HFFc6 (cell line): Measurements from ENCODE around the gene HDAC9. TPM values are rescaled to one million over a fixed set of nuclear protein-coding genes. Genes with fewer than 3 reads are reported as not detected.

Experiments
- DNase-seq: peaks from one replicate; pipeline ENCODE4 v3.0.0-alpha.2; 2018
- H3K27ac Mint-ChIP-seq: 2 replicates; pipeline ENCODE4 v1.8.0; 2020; ENCODE audit warnings: mild to moderate bottlenecking, mixed read lengths
- H3K27me3 Mint-ChIP-seq: 2 replicates; pipeline ENCODE4 v1.8.0; 2021; ENCODE audit warnings: mild to moderate bottlenecking, moderate library complexity, mixed read lengths; ENCODE audit not compliant: insufficient read depth
- H3K36me3 Mint-ChIP-seq: 2 replicates; pipeline ENCODE4 v1.8.0; 2021; ENCODE audit warnings: low read depth, mixed read lengths
- H3K4me1 Mint-ChIP-seq: 2 replicates; pipeline ENCODE4 v1.8.0; 2020; ENCODE audit warnings: low read depth, mixed read lengths
- H3K4me3 Mint-ChIP-seq: 2 replicates; pipeline ENCODE4 v1.8.0; 2020; ENCODE audit warnings: mild to moderate bottlenecking, moderate library complexity, mixed read lengths
- H3K9me3 Mint-ChIP-seq: 2 replicates; pipeline ENCODE4 v1.8.0; 2020; ENCODE audit warnings: mild to moderate bottlenecking, mixed read lengths
- CTCF ChIP-seq: fragments of 200-600 bp; sonication (generic); IDR thresholded peaks from 2 replicates; pipeline ENCODE4 v1.5.0; 2021; ENCODE audit warnings: antibody characterized with exemption, mild to moderate bottlenecking
- total RNA-seq, 6 experiments: library from RNA; stranded (reverse); fragmentation: NEBNext Ultra II Directional; extraction: Animal tissue kit (Norgen Biotek cat#: 25700); gene quantifications; 2 replicates in 1 of 6; 3 replicates in 5 of 6; pipeline ENCODE4 v1.2.3, GENCODE V29; 2021

Gene HDAC9
- total RNA-seq, 6 experiments from 2014 or later = 11.5 to 29.2 (median 13.2) TPM

DNA sequence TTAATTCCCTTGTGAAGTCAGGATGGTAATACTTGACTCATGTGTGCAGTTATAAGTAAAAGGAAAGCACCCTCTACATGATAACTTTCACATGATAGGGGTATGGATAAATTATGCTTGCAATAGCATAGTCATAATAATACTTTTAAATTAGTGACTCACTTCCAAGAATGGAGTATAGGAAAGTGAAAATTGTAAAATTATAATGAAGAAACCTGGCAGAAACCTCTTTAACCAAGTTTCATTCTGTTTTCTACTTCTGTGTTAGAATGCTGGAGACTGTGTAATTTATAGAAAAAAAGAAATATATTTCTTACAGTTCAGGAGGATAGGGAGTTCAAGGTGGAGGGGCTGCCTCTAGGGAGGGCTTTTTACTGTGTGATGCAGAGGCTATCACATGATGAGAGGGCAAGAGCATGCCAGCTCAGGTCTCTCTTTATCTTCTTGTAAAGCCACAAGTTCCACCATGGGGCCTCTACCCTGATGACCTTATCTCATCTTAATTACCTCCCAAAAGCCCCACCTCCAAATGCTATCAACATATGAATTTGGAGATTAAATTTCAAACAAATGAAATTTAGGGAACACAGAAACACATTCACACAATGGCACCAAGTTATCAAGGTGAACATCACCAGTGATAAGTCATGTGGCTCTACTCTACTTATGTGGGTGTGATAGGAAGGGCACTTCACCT, 43.2 kb downstream of the HDAC9 start:
- no peaks in the 10 kb centered on the region for H3K9me3 Mint-ChIP-seq
- no peak overlapping the region for H3K4me3 Mint-ChIP-seq
- TF ChIP-seq CTCF = no peak
- no peak for DNase-seq
- H3K27ac Mint-ChIP-seq = no peak overlapping the region
- H3K4me1 Mint-ChIP-seq = peaks cover 75% of the 10 kb centered on the region
- H3K27me3 Mint-ChIP-seq = peaks cover 1% of the 10 kb centered on the region; the same call in 1 of the 2 replicates
- H3K36me3 Mint-ChIP-seq = peaks cover 44% of the 10 kb centered on the region

DNA sequence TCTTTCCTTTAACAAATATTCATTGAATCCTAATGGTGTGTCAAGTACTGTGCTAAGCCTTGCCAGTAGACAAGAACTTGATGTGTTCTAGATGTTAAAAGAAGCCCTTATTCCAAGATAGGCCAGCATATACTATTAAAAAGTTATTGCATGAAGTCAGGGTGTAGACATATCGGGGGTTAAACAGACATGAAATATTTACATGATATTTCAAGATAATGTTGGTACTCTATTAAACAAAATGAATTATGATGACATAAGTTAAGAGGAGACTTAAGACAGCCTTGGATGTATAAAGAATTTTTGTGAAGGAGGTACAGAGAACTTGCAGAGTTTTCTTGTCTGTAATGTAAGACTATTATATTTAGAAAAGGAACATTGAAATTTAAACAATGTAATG, 44.8 kb downstream of the HDAC9 start:
- no peak overlapping the region for H3K4me3 Mint-ChIP-seq
- DNase-seq = no peak
- peak overlapping the region; percentile 94 for H3K27ac Mint-ChIP-seq
- H3K27me3 Mint-ChIP-seq = no peaks in the 10 kb centered on the region
- peaks cover 68% of the 10 kb centered on the region for H3K4me1 Mint-ChIP-seq
- TF ChIP-seq CTCF = no peak
- H3K9me3 Mint-ChIP-seq = no peaks in the 10 kb centered on the region
- H3K36me3 Mint-ChIP-seq = peaks cover 46% of the 10 kb centered on the region

GRCh38 chr7:18541181-18541870, 45.8 kb downstream of the HDAC9 start:
- TF ChIP-seq CTCF = no peak
- Mint-ChIP-seq H3K36me3 (peaks cover 51% of the 10 kb centered on the region), H3K27me3 (no peaks in the 10 kb centered on the region), H3K4me3 (peak overlapping the region; percentile 69), H3K27ac (peak overlapping the region; percentile 94), H3K9me3 (no peaks in the 10 kb centered on the region), H3K4me1 (peaks cover 61% of the 10 kb centered on the region)
- peak; percentile 88 for DNase-seq

DNA sequence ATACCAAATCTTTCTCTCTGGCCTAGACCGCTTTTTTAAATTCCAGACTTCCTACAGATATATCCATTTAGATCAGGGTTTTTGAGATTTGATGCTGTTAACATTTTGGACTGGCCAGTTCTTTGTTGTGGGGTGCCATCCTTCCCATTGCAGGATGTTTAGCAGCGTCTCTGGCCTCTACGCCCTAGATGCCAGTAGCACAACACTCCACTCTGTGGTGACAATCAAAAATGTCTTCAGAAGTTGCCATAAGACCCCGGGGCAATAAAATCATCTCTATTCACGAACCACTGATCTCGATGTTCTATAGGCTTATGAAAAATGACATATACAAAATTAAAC, 46.3 kb downstream of the HDAC9 start:
- Mint-ChIP-seq H3K36me3 (peaks cover 50% of the 10 kb centered on the region), H3K9me3 (no peaks in the 10 kb centered on the region), H3K4me1 (peaks cover 56% of the 10 kb centered on the region), H3K4me3 (peak overlapping the region; percentile 69; the same call in 1 of the 2 replicates), H3K27ac (peak overlapping the region; percentile 94), H3K27me3 (no peaks in the 10 kb centered on the region)
- DNase-seq = no peak
- TF ChIP-seq CTCF = no peak

DNA sequence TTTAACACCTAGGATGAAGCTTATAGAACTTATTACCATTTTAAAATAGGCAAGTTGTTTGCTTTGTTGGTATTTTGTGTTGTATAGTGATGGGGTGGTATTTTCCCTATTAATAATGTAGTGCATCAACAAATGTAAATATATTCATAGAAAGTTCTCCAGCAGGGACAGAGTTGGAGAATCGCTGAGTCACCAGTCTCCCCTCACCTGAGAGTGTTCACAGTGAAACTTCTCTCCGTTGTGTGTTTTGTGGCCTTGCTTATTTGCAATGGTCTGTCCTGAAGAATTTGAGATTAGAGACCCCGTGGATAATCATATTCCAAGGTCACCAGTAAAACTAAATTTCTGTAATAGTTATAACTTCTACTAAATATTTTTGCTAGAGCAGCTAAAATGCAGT, 51.0 kb downstream of the HDAC9 start:
- Mint-ChIP-seq H3K4me3 (no peak overlapping the region), H3K4me1 (peaks cover 36% of the 10 kb centered on the region), H3K36me3 (peaks cover 42% of the 10 kb centered on the region), H3K9me3 (no peaks in the 10 kb centered on the region), H3K27ac (no peak overlapping the region), H3K27me3 (0 out of 2 replicates have a peak, but pooled peaks cover 3% of the 10 kb centered on the region)
- no peak for DNase-seq
- no peak for TF ChIP-seq CTCF
